ENCODE data around the gene TMA7.

GRCh38 chr3:48459331-48459730 is 19.3 kb downstream of the TMA7 start:
- TF ChIP-seq CTCF (IDR thresholded peaks at IDR 0.05) = no peak
- TF ChIP-seq POLR2A (IDR thresholded peaks at IDR 0.05) = no peak

Measured in uterus (tissue), 2 donors.